GM19324 (cell line): Measurements from ENCODE around the gene SHROOM1.
"Not testable (repeated sequence)": the region's sequence is repeated elsewhere in the genome, so short reads cannot be mapped to it uniquely, and the experiment has no call there.

Experiments
- ATAC-seq: cut with Tn5 transposase; IDR thresholded peaks from one replicate; pipeline ENCODE4 v1.9.1; 2021; ENCODE audit warnings: mild to moderate bottlenecking, moderate library complexity; ENCODE audit not compliant: unreplicated experiment, low FRiP score

SHROOM1 gene

DNA sequence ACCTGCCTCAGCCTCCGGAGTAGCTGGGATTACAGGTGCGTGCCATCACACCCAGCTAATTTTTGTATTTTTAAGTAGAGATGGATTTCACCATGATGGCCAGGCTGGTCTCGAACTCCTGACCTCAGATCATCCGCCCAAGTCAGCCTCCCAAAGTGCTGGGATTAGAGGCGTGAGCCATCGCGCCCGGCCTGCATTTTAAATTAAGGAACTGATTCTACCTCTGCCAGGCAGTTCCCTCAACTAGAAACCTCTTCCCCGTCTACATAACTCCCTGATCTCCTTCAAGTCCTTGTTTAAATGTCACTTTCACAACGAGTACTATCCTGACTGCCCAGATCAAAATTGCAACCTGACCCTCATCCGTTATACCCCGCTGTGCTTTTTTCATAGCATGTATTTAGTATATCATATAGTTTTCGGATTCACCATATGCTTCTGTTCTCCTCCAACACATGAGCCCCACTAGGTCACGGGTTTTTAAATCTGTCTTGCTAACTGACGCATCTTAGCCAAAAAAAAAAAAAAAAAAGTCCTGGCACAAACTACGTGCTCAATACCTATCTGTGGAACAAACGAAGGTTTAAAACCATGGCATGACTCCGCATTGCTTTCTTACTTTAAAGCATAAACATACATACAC lies 18.2 kb downstream of the SHROOM1 start:
- no peak for ATAC-seq

GRCh38 chr5:132810605-132811004 lies 19.8 kb downstream of the SHROOM1 start:
- no peak for ATAC-seq

DNA sequence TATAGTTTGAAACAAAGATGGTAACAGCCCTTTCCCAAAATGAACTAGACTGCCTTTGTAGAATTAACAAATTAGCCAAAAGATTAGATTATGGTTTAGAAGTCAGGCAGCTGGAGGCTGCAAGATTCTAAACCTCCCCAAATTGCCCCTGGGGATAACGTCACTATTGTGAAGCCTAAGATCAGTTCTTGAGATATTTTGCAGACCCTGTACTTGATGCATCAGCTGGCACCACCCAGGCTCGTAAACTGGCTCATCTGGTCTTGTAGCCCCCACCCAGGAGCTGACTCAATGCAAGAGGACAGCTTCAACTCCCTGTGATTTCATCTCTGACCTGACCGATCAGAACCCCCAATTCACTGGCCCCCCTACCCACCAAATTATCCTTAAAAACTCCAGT lies 21.6 kb downstream of the SHROOM1 start:
- no peak for ATAC-seq

- ATAC-seq: no peak
Observed at GRCh38 chr5:132808448-132808847, 22.0 kb downstream of the SHROOM1 start.

DNA sequence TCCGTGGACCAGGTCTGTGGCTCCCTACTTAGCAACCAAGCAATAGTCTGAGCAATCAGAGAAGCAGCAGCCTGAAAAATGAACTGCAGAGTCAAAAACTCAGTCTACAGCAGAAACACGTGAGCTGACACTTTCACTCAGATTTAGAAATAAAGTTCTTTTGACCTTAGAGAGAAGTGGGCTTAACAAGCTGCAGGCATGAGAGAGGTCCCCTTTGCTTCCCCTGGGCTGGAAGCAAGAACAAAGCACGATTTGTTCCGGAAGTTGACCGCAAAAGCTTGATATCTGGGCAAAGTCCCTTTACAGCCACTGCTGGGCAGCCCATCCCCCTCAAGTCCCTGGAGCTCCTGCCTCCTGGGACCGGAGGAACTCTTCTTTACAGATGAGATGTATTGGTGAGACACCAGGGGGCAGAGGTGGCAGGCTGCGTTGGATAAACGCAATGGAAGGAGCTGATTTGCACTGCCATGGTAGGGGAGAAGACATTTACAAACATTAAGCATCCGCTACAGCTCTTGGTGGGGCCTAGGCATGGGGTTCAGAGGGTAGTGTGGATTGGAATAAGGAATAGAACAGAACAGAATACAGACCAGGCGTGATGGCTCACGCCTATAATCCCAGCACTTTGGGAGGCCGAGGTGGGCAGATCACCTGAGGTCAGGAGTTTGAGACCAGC lies 23.1 kb downstream of the SHROOM1 start:
- ATAC-seq: no peak

DNA sequence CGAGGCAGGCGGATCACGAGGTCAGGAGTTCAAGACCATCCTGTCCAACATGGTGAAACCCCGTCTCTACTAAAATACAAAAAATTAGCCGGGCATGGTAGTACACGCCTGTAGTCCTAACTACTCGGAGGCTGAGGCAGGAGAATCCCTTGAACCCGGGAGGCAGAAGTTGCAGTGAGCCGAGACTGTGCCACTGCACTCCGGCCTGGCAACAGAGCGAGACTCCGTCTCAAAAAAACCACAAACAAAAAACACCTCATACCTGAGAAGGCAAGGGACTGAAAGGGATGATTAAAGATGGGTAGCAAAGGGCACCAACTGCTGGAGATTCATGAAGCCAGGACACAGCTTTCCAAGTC lies 23.7 kb downstream of the SHROOM1 start:
- ATAC-seq: not testable (repeated sequence)

DNA sequence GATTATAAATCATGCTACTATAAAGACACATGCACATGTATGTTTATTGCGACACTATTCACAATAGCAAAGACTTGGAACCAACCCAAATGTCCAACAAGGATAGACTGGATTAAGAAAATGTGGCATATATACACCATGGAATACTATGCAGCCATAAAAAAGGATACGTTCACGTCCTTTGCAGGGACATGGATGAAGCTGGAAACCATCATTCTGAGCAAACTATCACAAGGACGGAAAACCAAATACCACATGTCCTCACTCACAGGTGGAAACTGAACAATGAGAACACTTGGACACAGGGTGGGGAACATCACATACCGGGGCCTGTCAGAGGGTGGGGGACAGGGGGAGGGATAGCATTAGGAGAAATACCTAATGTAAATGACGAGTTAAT lies 24.6 kb downstream of the SHROOM1 start:
- ATAC-seq: not testable (repeated sequence)

- ATAC-seq: not testable (repeated sequence)
Observed at GRCh38 chr5:132804219-132804618, 26.2 kb downstream of the SHROOM1 start.

DNA sequence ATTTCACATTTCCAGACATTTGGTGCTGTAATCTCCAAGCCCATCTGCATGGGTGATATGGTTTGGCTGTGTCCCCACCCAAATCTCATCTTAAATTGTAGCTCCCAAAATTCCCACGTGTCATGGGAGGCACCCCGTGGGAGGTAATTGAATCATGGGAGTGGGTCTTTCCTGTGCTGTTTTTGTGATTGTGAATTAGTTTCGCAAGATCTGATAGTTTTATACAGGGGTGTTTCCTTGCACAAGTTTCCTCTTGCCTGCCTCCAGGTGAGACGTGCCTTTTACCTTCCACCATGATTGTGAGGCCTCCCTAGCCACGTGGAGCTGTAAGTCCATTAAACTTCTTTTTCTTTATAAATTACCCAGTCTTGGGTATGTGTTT lies 27.8 kb downstream of the SHROOM1 start:
- ATAC-seq: not testable (repeated sequence)

DNA sequence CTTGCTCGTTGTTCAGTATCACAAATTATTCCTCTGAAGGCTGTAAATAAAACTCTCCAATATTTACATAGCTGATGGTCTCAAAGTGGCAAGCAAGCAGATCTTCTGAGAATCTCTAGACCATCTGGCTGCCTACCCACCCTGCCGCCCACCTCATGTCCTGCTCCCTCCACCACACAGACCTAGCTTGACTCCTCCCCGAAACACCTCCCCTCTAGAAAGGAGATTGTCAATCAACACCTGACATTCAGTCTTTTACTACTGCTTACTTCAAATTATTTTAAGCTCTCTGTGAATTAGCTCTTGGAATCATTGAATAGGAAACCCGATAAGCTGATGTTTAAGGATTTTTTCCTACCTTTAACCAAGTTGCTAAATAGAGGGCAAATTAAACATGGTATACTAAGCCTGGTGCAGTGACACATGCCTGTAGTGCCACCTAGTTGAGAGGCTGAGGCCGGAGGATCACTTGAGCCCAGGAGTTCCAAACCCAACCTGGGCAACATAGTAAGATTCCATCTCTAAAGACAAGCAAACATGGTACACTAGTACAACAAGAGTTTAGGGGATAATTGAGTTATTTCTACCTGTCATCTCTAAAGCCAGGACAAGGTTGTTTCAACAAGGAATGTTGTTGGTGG lies 28.3 kb downstream of the SHROOM1 start:
- no peak for ATAC-seq

GRCh38 chr5:132800545-132800944 lies 29.9 kb downstream of the SHROOM1 start:
- no peak for ATAC-seq

- no peak for ATAC-seq
Observed at GRCh38 chr5:132799392-132799791, 31.1 kb downstream of the SHROOM1 start.

- no peak for ATAC-seq
Observed at GRCh38 chr5:132797651-132798050, 32.8 kb downstream of the SHROOM1 start.

- ATAC-seq: no peak
Observed at GRCh38 chr5:132791026-132791425, 39.4 kb downstream of the SHROOM1 start.

DNA sequence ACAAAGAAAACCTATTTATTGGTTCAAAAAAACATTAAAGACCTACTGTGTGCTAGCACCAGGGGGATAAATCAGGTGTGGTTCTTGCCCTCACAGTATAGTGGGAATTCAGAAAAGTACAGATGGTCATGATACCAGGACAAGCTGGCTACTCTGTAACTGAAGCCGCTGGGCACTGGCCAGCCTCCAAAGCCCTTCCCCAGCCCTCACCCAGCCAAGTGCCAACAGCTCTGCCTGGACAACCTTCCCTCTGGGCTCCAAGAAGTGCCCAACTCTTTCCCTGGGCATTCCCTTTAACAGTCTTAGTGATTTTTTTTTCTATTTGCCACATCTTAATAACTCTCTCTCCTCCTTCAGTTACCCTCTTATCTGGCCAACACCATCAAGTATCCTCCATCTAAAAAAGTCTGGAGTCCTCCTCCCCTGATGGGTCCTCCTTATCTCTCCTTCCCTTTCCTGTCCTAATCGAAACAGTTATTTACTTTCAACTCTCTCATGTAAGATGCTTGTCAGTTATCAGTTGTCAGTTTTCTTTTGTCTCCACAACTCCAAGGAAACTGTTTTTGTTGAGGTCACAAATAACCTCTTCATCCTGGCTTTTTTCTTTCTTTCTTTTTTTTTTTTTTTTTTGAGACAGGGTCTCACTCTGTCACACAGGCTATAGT lies 40.1 kb downstream of the SHROOM1 start:
- no peak for ATAC-seq

GRCh38 chr5:132788990-132789886 lies 41.2 kb downstream of the SHROOM1 start:
- no peak for ATAC-seq

DNA sequence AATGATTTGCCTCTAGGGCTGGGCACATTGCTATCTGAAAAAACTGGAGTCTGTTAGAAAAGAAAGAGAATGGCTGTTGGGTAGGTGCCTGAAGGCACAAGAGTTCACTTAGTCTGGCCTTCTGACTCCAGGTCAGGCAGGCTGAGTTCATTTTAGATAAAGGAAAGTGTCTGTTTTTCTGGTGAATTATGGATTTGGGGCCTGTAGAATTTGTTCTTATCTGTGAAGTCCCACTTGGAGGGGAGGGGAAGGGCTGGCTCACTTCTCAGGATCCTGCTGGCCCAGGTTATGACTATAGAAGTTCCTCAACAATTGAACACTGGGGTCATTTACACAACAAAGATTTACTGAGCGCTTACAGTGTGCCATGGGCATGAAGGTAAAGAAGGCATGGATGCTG lies 41.9 kb downstream of the SHROOM1 start:
- ATAC-seq: no peak

- ATAC-seq: no peak
Observed at GRCh38 chr5:132787076-132787475, 43.4 kb downstream of the SHROOM1 start.

- ATAC-seq: no peak
Observed at GRCh38 chr5:132785864-132786263, 44.6 kb downstream of the SHROOM1 start.

GRCh38 chr5:132785365-132785764 lies 45.1 kb downstream of the SHROOM1 start:
- no peak for ATAC-seq
